Osteocyte (in vitro differentiated cells): ENCODE measurements around the gene HTT. TPM values are rescaled to one million over a fixed set of nuclear protein-coding genes. Genes with fewer than 3 reads are reported as not detected.

Source experiments
- DNase-seq: peaks from one replicate; pipeline ENCODE4 v3.0.0; 2021; ENCODE audit warnings: mixed read lengths; ENCODE audit not compliant: unreplicated experiment; ENCODE audit errors: extremely low spot score
- H3K27ac Mint-ChIP-seq: one replicate; pipeline ENCODE4 v1.8.0; 2021; ENCODE audit warnings: mild to moderate bottlenecking, mixed read lengths; ENCODE audit not compliant: unreplicated experiment
- H3K27me3 Mint-ChIP-seq: one replicate; pipeline ENCODE4 v1.8.0; 2021; ENCODE audit warnings: mixed read lengths; ENCODE audit not compliant: unreplicated experiment
- H3K36me3 Mint-ChIP-seq: one replicate; pipeline ENCODE4 v1.8.0; 2021; ENCODE audit warnings: mixed read lengths; ENCODE audit not compliant: unreplicated experiment
- H3K4me1 Mint-ChIP-seq: one replicate; pipeline ENCODE4 v1.8.0; 2021; ENCODE audit warnings: mixed read lengths; ENCODE audit not compliant: unreplicated experiment
- H3K4me3 Mint-ChIP-seq: one replicate; pipeline ENCODE4 v1.8.0; 2021; ENCODE audit warnings: mild to moderate bottlenecking, moderate library complexity, mixed read lengths; ENCODE audit not compliant: unreplicated experiment
- H3K9me3 Mint-ChIP-seq: one replicate; pipeline ENCODE4 v1.8.0; 2021; ENCODE audit warnings: mixed read lengths; ENCODE audit not compliant: unreplicated experiment
- total RNA-seq: library from RNA; stranded (reverse); gene quantifications from 2 replicates; pipeline ENCODE4 v1.2.1, GENCODE V29; 2021
- TF ChIP-seq, protein P1 (sequence below): fragments of 200-600 bp; sonication (generic); IDR thresholded peaks from 2 replicates; pipeline ENCODE4 v1.5.0; 2021; ENCODE audit warnings: antibody characterized with exemption, mild to moderate bottlenecking, moderate library complexity

HTT gene
- total RNA-seq, 1 donor from 2014 or later: 51.3 TPM

DNA sequence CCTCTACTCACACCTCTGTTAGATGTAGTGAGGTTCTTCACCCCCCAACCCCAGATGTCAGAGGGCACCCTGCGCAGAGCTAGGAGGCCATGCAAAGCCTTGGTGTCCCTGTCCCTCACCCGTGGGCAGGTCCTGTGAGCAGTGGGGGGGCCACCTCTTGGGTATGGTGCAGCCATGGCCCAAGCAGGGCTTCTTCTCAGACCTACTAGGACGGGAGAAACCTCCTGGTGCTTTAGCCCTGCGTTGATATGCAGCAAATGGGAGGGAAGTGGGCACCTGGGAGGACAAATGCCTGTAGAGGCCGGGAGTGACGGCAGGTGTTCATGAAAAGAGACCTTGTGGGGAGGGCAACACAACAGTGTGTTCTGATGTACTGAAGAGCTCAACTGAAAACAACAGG lies 136.0 kb downstream of the HTT start:
- Mint-ChIP-seq H3K36me3 (peaks cover 60% of the 10 kb centered on the region), H3K4me1 (no peaks in the 10 kb centered on the region), H3K27me3 (no peaks in the 10 kb centered on the region), H3K9me3 (no peaks in the 10 kb centered on the region), H3K4me3 (no peak overlapping the region), H3K27ac (no peak overlapping the region)
- no peak for DNase-seq
- TF ChIP-seq, protein P1, sequence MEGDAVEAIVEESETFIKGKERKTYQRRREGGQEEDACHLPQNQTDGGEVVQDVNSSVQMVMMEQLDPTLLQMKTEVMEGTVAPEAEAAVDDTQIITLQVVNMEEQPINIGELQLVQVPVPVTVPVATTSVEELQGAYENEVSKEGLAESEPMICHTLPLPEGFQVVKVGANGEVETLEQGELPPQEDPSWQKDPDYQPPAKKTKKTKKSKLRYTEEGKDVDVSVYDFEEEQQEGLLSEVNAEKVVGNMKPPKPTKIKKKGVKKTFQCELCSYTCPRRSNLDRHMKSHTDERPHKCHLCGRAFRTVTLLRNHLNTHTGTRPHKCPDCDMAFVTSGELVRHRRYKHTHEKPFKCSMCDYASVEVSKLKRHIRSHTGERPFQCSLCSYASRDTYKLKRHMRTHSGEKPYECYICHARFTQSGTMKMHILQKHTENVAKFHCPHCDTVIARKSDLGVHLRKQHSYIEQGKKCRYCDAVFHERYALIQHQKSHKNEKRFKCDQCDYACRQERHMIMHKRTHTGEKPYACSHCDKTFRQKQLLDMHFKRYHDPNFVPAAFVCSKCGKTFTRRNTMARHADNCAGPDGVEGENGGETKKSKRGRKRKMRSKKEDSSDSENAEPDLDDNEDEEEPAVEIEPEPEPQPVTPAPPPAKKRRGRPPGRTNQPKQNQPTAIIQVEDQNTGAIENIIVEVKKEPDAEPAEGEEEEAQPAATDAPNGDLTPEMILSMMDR: no peak

- Mint-ChIP-seq H3K27me3 (no peaks in the 10 kb centered on the region), H3K4me1 (no peaks in the 10 kb centered on the region), H3K36me3 (peaks cover 54% of the 10 kb centered on the region), H3K9me3 (no peaks in the 10 kb centered on the region), H3K4me3 (no peak overlapping the region), H3K27ac (no peak overlapping the region)
- DNase-seq: no peak
- TF ChIP-seq, protein P1: no peak
These were observed 137.4 kb downstream of the HTT start for GRCh38 chr4:3211866-3212265.

DNA sequence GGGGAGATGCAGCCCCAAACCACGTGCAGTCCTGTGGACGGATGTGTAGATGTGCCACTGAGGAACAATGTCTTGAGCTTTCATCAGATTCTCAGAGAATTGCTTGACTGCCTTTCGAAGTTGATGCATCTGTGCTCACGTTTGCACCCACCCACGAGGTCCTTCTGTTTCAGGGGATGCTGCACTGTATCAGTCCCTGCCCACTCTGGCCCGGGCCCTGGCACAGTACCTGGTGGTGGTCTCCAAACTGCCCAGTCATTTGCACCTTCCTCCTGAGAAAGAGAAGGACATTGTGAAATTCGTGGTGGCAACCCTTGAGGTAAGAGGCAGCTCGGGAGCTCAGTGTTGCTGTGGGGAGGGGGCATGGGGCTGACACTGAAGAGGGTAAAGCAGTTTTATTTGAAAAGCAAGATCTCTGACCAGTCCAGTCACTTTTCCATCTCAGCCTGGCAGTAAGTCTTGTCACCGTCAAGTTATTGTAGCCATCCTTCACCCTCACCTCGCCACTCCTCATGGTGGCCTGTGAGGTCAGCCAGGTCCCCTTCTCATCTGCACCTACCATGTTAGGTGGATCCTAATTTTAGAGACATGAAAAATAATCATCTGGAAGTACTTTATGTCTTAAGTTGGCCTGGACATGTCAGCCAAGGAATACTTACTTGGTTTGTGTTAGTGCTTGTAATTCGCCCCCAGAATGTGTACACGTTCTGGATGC lies 138.1 kb downstream of the HTT start:
- Mint-ChIP-seq H3K9me3 (no peaks in the 10 kb centered on the region), H3K36me3 (peaks cover 52% of the 10 kb centered on the region), H3K4me1 (no peaks in the 10 kb centered on the region), H3K4me3 (no peak overlapping the region), H3K27ac (no peak overlapping the region), H3K27me3 (no peaks in the 10 kb centered on the region)
- TF ChIP-seq, protein P1: no peak
- no peak for DNase-seq

- Mint-ChIP-seq H3K4me1 (no peaks in the 10 kb centered on the region), H3K27me3 (no peaks in the 10 kb centered on the region), H3K36me3 (peaks cover 48% of the 10 kb centered on the region), H3K9me3 (no peaks in the 10 kb centered on the region), H3K27ac (no peak overlapping the region), H3K4me3 (no peak overlapping the region)
- TF ChIP-seq, protein P1: no peak
- DNase-seq: no peak
These were observed 138.6 kb downstream of the HTT start for GRCh38 chr4:3213106-3213425.

DNA sequence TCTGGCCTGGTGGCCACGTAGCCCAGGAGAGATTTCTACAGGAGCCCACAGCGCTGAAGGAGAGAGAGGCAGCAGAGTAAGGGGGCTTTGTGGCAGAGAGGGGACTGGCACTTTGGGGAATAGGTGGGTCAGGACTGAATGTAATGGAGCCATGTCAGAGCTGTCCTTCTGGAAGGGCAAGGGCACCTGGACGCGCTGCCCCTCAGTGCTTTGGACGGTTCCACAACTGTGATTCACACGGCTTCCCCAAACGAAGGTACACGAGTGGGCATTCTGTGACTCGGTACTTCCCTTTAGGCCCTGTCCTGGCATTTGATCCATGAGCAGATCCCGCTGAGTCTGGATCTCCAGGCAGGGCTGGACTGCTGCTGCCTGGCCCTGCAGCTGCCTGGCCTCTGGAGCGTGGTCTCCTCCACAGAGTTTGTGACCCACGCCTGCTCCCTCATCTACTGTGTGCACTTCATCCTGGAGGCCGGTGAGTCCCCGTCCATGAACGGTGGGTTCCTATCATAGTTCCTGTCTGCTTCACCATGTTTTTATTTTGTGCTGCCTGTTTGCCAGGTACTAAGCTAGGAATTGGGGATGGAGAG lies 139.3 kb downstream of the HTT start:
- H3K27ac Mint-ChIP-seq: no peak overlapping the region
- H3K27me3 Mint-ChIP-seq: no peaks in the 10 kb centered on the region
- H3K4me3 Mint-ChIP-seq: no peak overlapping the region
- DNase-seq: no peak
- H3K36me3 Mint-ChIP-seq: peaks cover 49% of the 10 kb centered on the region
- TF ChIP-seq, protein P1: no peak
- H3K4me1 Mint-ChIP-seq: no peaks in the 10 kb centered on the region
- H3K9me3 Mint-ChIP-seq: no peaks in the 10 kb centered on the region
